Upper lobe of left lung (tissue), 4 donors: ENCODE results near the gene PNMT.

Source experiments
- POLR2A ChIP-seq, 4 donors: fragments of 450-650 bp; IDR thresholded peaks; one replicate each; pipeline ENCODE4 v1.5.1; 2016 to 2017; ENCODE audit warnings: antibody characterized with exemption in 4 of 4, mild to moderate bottlenecking in 2 of 4
- POLR2AphosphoS5 ChIP-seq, 2 donors: sonication (generic); formaldehyde crosslinking; IDR thresholded peaks; one replicate each; pipeline ENCODE4 v1.5.1; 2017; ENCODE audit warnings: antibody characterized with exemption in 2 of 2
- TF ChIP-seq, protein P1 (sequence below), 6 experiments: fragments of 450-650 bp in 4 of 6; fragments of 200-600 bp in 2 of 6; sonication (generic) in 2 of 6; IDR thresholded peaks; one replicate each; pipeline ENCODE4 v1.5.1; 2016 to 2019; ENCODE audit warnings: antibody characterized with exemption in 6 of 6

- TF ChIP-seq POLR2AphosphoS5 (IDR thresholded peaks at IDR 0.05) (no peak), POLR2A (IDR thresholded peaks at IDR 0.05) (no peak)
- TF ChIP-seq, protein P1, sequence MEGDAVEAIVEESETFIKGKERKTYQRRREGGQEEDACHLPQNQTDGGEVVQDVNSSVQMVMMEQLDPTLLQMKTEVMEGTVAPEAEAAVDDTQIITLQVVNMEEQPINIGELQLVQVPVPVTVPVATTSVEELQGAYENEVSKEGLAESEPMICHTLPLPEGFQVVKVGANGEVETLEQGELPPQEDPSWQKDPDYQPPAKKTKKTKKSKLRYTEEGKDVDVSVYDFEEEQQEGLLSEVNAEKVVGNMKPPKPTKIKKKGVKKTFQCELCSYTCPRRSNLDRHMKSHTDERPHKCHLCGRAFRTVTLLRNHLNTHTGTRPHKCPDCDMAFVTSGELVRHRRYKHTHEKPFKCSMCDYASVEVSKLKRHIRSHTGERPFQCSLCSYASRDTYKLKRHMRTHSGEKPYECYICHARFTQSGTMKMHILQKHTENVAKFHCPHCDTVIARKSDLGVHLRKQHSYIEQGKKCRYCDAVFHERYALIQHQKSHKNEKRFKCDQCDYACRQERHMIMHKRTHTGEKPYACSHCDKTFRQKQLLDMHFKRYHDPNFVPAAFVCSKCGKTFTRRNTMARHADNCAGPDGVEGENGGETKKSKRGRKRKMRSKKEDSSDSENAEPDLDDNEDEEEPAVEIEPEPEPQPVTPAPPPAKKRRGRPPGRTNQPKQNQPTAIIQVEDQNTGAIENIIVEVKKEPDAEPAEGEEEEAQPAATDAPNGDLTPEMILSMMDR (IDR thresholded peaks at IDR 0.05), result no peak
Observed at GRCh38 chr17:39639566-39640458, 28.4 kb upstream of the PNMT start.
